Measurements from ENCODE around the gene CEP135. TPM values are rescaled to one million over a fixed set of nuclear protein-coding genes. Genes with fewer than 3 reads are reported as not detected.

The CEP135 gene
- total and polyA plus RNA-seq, 2 donors (not counting 3 experiments of a cell fraction or from before 2014, with no cell fraction given) = 2.8 to 15.3 TPM

GRCh38 chr4:55902677-55903076 is 46.1 kb upstream of the CEP135 start:
- ChIA-PET CTCF (interaction anchor here (1.8 to 1.9 kb wide), 2 partner anchors 9 to 46 kb away, joined by 4 to 6 read pairs; partner anchors contain the start of gene CEP135), POLR2A (no interaction called here)
- Histone ChIP-seq H3K79me2 (ENCODE audit: control insufficient read depth, insufficient read depth, low read length) (no peaks in the 10 kb centered on the region), H3K27me3 (ENCODE audit: control insufficient read depth in 2 of 2, insufficient read depth in 2 of 2, low read length in 2 of 2) (no peaks in the 10 kb centered on the region), H3K4me3 (replicated peaks in 1 of 3; ENCODE audit: insufficient read depth in 1 of 3, low read depth in 1 of 3, low read length in 3 of 3) (no peak overlapping the region), H3K9ac (replicated peaks; ENCODE audit: extremely low read depth, insufficient read depth, low read length) (no peak overlapping the region), H2AFZ (ENCODE audit: low read depth, low read length) (no peak overlapping the region), H4K20me1 (replicated peaks; ENCODE audit: control insufficient read depth, extremely low read depth, insufficient read depth, low read length) (no peaks in the 10 kb centered on the region), H3K27ac (ENCODE audit: insufficient read depth, low read depth, low read length) (no peak overlapping the region), H3K4me2 (ENCODE audit: insufficient read depth, low read length) (no peak overlapping the region), H3K9me3 (replicated peaks; ENCODE audit: control insufficient read depth, insufficient read depth, low read length) (no peaks in the 10 kb centered on the region), H3K36me3 (ENCODE audit: control insufficient read depth in 2 of 2, extremely low read depth in 1 of 2, insufficient read depth in 2 of 2, low read length in 2 of 2) (peaks cover 3 to 7% of the 10 kb centered on the region in 2 experiments), H3K4me1 (ENCODE audit: control insufficient read depth, extremely low read depth, insufficient read depth, low read length) (peaks cover 11% of the 10 kb centered on the region), H3K9me1 (replicated peaks; ENCODE audit: control insufficient read depth, extremely low read depth, insufficient read depth, low read length) (peaks cover 3% of the 10 kb centered on the region)
- intact Hi-C loops (cut with micrococcal nuclease) = no loop called here
- FAIRE-seq (no peak), DNase-seq (ENCODE audit: low read depth, low spot score) (no peak)
- dilution Hi-C loops (cut with MboI; ENCODE audit: extremely low pct_ligation_motif_present, low sequenced_read_pairs) = no loop called here
- TF ChIP-seq JUN (IDR thresholded peaks at IDR 0.05; ENCODE audit: borderline replicate concordance, insufficient read depth, insufficient read length, low read depth) (no peak), POLR2AphosphoS5 (IDR thresholded peaks at IDR 0.05; ENCODE audit: insufficient read depth, low read depth, low read length) (no peak), MAX (IDR thresholded peaks at IDR 0.05; ENCODE audit: insufficient read depth, insufficient read length) (no peak), MYC (IDR thresholded peaks at IDR 0.05; ENCODE audit: low read depth, low read length) (no peak), POLR2A (IDR thresholded peaks at IDR 0.05; ENCODE audit: low read depth, low read length) (no peak), CTCF (IDR thresholded peaks at IDR 0.05; ENCODE audit: extremely low read depth in 1 of 2, insufficient read depth in 1 of 2, low read depth in 1 of 2, low read length in 2 of 2) (no peak), FOS (IDR thresholded peaks at IDR 0.05; ENCODE audit: borderline replicate concordance, insufficient read depth, low read length) (no peak), EZH2 (IDR thresholded peaks at IDR 0.05; ENCODE audit: borderline replicate concordance, low read depth, low read length, severe bottlenecking) (no peak), GATA2 (IDR thresholded peaks at IDR 0.05; ENCODE audit: insufficient read depth, insufficient read length, low read depth, low read length) (no peak)
- BruUV-seq (replicated peaks) = no TSS peak
